OCI-LY3 (cell line): ENCODE data around the gene NBPF1.

Source experiments
- CTCF ChIP-seq: fragments of 200-600, 300-600 bp; sonication (generic); IDR thresholded peaks from 2 replicates; pipeline ENCODE4 v1.5.1; 2014; ENCODE audit warnings: antibody characterized with exemption, low read length, low read depth
- EZH2phosphoT487 ChIP-seq: fragments of 200-600 bp; shearing (Covaris generic); IDR thresholded peaks from 2 replicates; pipeline ENCODE4 v1.6.1; 2018; ENCODE audit warnings: antibody characterized with exemption, mixed run types, low read depth

- TF ChIP-seq CTCF (no peak), EZH2phosphoT487 (no peak)
Measured at GRCh38 chr1:16605213-16605525, 8.2 kb downstream of the NBPF1 start.
